Fibroblast of lung (primary cell): Measurements from ENCODE around the gene DIPK2B. TPM values are rescaled to one million over a fixed set of nuclear protein-coding genes. Genes with fewer than 3 reads are reported as not detected.

Experiments
- DNase-seq, 2 donors: peaks; one replicate each; pipeline versions ENCODE4 v3.0.0 to v3.0.0-alpha.2; 2010; ENCODE audit warnings: low read depth in 2 of 2
- H2AFZ ChIP-seq: 2 replicates; pipeline ENCODE4 v1.5.1; 2012; ENCODE audit warnings: low read length, control low read depth, inconsistent platforms
- H3K27ac ChIP-seq: 2 replicates; pipeline ENCODE4 v1.5.1; 2011; ENCODE audit warnings: low read length, control low read depth; ENCODE audit not compliant: insufficient read depth
- H3K27me3 ChIP-seq: 2 replicates; pipeline ENCODE4 v1.5.1; 2011; ENCODE audit warnings: mild to moderate bottlenecking, low read length; ENCODE audit not compliant: control insufficient read depth, insufficient read depth
- H3K36me3 ChIP-seq: 2 replicates; pipeline ENCODE4 v1.5.1; 2011; ENCODE audit warnings: low read length; ENCODE audit not compliant: control insufficient read depth, insufficient read depth
- H3K4me1 ChIP-seq: 2 replicates; pipeline ENCODE4 v1.5.1; 2011; ENCODE audit warnings: low read length; ENCODE audit not compliant: control insufficient read depth, insufficient read depth; ENCODE audit errors: extremely low read depth
- H3K4me2 ChIP-seq: 2 replicates; pipeline ENCODE4 v1.5.1; 2011; ENCODE audit warnings: low read length, control low read depth; ENCODE audit not compliant: insufficient read depth; ENCODE audit errors: extremely low read depth
- H3K4me3 ChIP-seq, 4 experiments: fragments of 200-600 bp in 1 of 4; sonication (generic) in 1 of 4; replicated peaks in 1 of 4; 2 replicates each; pipeline ENCODE4 v1.5.1; 2011 to 2016; ENCODE audit warnings: low read length in 4 of 4, low read depth in 3 of 4, mild to moderate bottlenecking in 3 of 4, control low read depth in 2 of 4, inconsistent platforms in 1 of 4, mixed read lengths in 1 of 4; ENCODE audit not compliant: insufficient read depth in 1 of 4; ENCODE audit errors: control extremely low read depth in 1 of 4
- H3K79me2 ChIP-seq: 2 replicates; pipeline ENCODE4 v1.5.1; 2012; ENCODE audit warnings: mild to moderate bottlenecking, low read length, inconsistent platforms; ENCODE audit not compliant: control insufficient read depth, insufficient read depth
- H3K9ac ChIP-seq: 2 replicates; pipeline ENCODE4 v1.5.1; 2011; ENCODE audit warnings: mild to moderate bottlenecking, low read length, control low read depth; ENCODE audit not compliant: insufficient read depth
- H3K9me3 ChIP-seq: 2 replicates; pipeline ENCODE4 v1.5.1; 2012; ENCODE audit warnings: low read depth, low read length; ENCODE audit not compliant: control insufficient read depth, insufficient read depth
- H4K20me1 ChIP-seq: 2 replicates; pipeline ENCODE4 v1.5.1; 2011; ENCODE audit warnings: low read length; ENCODE audit not compliant: control insufficient read depth, insufficient read depth; ENCODE audit errors: extremely low read depth
- CTCF ChIP-seq, 2 donors: IDR thresholded peaks in 1 of 2; conservative IDR thresholded peaks in 1 of 2; 1 replicate in 1 of 2; 2 replicates in 1 of 2; pipeline ENCODE4 v1.5.1; 2011 to 2012; ENCODE audit warnings: low read length in 2 of 2, control low read depth in 1 of 2, inconsistent platforms in 1 of 2, low read depth in 1 of 2, mild to moderate bottlenecking in 1 of 2
- EZH2 ChIP-seq: IDR thresholded peaks from 2 replicates; pipeline ENCODE4 v1.5.1; 2012; ENCODE audit warnings: low read length, control low read depth, mild to moderate bottlenecking; ENCODE audit errors: missing control alignments
- polyA plus RNA-seq, 2 donors: library from polyadenylated mRNA; depleted of rRNA in 1 of 2; stranded (reverse) in 1 of 2; unstranded in 1 of 2; fragments of >200 nt; gene quantifications; 2 replicates each; pipeline ENCODE4 v1.2.1, GENCODE V29; 2011 to 2012; ENCODE audit warnings: missing spikeins in 1 of 2
- total RNA-seq: library from RNA; depleted of rRNA; stranded (reverse); fragments of >200 nt; gene quantifications from 2 replicates; pipeline ENCODE4 v1.2.1, GENCODE V29; 2014

Gene DIPK2B
- total and polyA plus RNA-seq, 2 donors (not counting 1 experiment from before 2014, with no cell fraction given) = not detected

DNA sequence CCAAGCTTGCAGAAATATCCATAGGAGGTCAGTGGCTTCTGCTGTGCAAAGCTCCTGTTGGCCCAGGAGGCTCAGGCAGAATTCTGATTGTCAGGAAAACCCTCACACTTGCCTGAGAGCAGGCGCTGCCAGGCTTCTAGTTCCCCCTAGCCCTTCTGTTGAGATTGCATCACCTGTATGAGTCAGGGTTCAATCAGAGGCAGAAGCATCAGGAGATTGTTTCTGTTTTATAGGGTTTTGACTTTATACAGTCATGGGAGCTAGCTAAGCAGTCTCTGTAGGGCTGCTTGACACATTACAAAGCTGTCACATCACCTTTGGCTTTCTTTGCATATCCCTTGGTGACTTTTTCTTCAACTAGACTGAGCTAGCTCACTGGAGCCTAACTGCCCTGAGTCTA lies 27.8 kb downstream of the DIPK2B start:
- DNase-seq = peak; percentile 53 to 58
- Histone ChIP-seq H3K4me3 (no peak overlapping the region), H3K4me1 (no peaks in the 10 kb centered on the region), H3K27me3 (no peaks in the 10 kb centered on the region), H3K4me2 (no peak overlapping the region), H3K9me3 (no peaks in the 10 kb centered on the region), H3K27ac (no peak overlapping the region), H3K79me2 (no peaks in the 10 kb centered on the region), H2AFZ (no peak overlapping the region), H4K20me1 (no peaks in the 10 kb centered on the region), H3K9ac (no peak overlapping the region), H3K36me3 (no peaks in the 10 kb centered on the region)
- TF ChIP-seq CTCF (conservative IDR thresholded peaks at IDR 0.05 in 1 of 2, IDR thresholded peaks at IDR 0.05 in 1 of 2; ENCODE audit: low read depth in 1 of 2, low read length in 2 of 2) = no peak

DNA sequence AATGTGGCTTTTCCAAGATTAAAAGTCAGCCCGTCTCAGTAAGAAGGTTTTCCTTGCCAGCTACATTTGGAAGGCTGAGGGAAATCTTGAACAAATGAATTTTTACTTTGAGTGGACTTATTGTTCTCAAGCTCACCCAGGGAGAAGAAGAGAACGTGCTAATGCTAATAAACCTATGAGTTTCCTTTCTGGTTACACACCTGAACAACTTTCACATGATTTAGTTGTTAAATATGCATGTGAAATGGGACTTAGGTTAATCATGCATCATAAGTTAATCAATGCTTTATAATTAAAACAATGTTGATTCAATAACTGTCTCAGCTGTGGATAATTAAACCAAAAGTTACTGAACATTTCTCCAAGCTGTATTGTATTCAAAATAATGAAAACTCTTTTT lies 33.9 kb downstream of the DIPK2B start:
- Histone ChIP-seq H3K4me2 (no peak overlapping the region), H3K27me3 (no peaks in the 10 kb centered on the region), H3K9me3 (no peaks in the 10 kb centered on the region), H3K4me1 (no peaks in the 10 kb centered on the region), H3K27ac (no peak overlapping the region), H3K79me2 (no peaks in the 10 kb centered on the region), H3K4me3 (no peak overlapping the region), H2AFZ (no peak overlapping the region), H3K9ac (no peak overlapping the region), H4K20me1 (no peaks in the 10 kb centered on the region), H3K36me3 (no peaks in the 10 kb centered on the region)
- no peak for DNase-seq
- no peak for TF ChIP-seq EZH2
- no peak for TF ChIP-seq CTCF (conservative IDR thresholded peaks at IDR 0.05 in 1 of 2, IDR thresholded peaks at IDR 0.05 in 1 of 2; ENCODE audit: low read depth in 1 of 2, low read length in 2 of 2)

- no peak overlapping the region for H3K4me2 ChIP-seq
- H3K9me3 ChIP-seq = no peaks in the 10 kb centered on the region
- H3K27ac ChIP-seq = no peak overlapping the region
- TF ChIP-seq CTCF (conservative IDR thresholded peaks at IDR 0.05 in 1 of 2, IDR thresholded peaks at IDR 0.05 in 1 of 2; ENCODE audit: low read depth in 1 of 2, low read length in 2 of 2) = no peak
- no peak for TF ChIP-seq EZH2
- H3K4me1 ChIP-seq = no peaks in the 10 kb centered on the region
- no peaks in the 10 kb centered on the region for H3K27me3 ChIP-seq
- no peak for DNase-seq
- no peaks in the 10 kb centered on the region for H4K20me1 ChIP-seq
- no peak overlapping the region for H3K4me3 ChIP-seq
- no peak overlapping the region for H2AFZ ChIP-seq
- H3K36me3 ChIP-seq = no peaks in the 10 kb centered on the region
- no peak overlapping the region for H3K9ac ChIP-seq
- no peaks in the 10 kb centered on the region for H3K79me2 ChIP-seq
These were observed 35.0 kb downstream of the DIPK2B start for GRCh38 chrX:45165726-45166125.
